Stomach (tissue), 4 donors: ENCODE results near the gene OR6T1.

Experiments
- POLR2A ChIP-seq, 4 donors: fragments of 450-650 bp; IDR thresholded peaks; one replicate each; pipeline ENCODE4 v1.6.1; 2016; ENCODE audit warnings: antibody characterized with exemption in 4 of 4, control low read depth in 2 of 4, mild to moderate bottlenecking in 1 of 4, moderate library complexity in 1 of 4
- TF ChIP-seq, protein P1 (sequence below), 7 experiments: fragments of 450-650 bp in 4 of 7; fragments of 200-600 bp in 3 of 7; sonication (generic) in 3 of 7; IDR thresholded peaks; one replicate each; pipeline ENCODE4 v1.5.1; 2016 to 2019; ENCODE audit warnings: antibody characterized with exemption in 7 of 7, control low read depth in 2 of 7, mild to moderate bottlenecking in 1 of 7

DNA sequence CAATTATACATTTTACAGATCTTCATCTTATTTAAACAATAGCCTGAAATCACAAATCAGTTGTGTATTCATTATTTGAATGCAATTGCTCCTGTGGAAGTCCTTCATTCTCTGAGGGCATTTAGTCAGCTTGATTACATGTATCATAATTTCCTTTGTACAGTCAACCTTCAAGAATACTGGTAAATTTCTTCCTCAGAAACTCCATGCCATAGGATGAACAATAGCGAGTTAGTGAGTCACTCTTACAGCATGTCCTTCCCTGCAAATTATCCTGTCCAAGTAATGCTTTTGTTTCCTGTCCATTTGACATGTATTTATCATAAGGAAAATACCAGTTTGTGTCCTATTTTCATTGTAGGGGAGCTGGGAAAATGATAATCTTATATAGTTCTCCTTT, 30.2 kb upstream of the OR6T1 start:
- TF ChIP-seq, protein P1, sequence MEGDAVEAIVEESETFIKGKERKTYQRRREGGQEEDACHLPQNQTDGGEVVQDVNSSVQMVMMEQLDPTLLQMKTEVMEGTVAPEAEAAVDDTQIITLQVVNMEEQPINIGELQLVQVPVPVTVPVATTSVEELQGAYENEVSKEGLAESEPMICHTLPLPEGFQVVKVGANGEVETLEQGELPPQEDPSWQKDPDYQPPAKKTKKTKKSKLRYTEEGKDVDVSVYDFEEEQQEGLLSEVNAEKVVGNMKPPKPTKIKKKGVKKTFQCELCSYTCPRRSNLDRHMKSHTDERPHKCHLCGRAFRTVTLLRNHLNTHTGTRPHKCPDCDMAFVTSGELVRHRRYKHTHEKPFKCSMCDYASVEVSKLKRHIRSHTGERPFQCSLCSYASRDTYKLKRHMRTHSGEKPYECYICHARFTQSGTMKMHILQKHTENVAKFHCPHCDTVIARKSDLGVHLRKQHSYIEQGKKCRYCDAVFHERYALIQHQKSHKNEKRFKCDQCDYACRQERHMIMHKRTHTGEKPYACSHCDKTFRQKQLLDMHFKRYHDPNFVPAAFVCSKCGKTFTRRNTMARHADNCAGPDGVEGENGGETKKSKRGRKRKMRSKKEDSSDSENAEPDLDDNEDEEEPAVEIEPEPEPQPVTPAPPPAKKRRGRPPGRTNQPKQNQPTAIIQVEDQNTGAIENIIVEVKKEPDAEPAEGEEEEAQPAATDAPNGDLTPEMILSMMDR (IDR thresholded peaks at IDR 0.05), result no peak
- TF ChIP-seq POLR2A (IDR thresholded peaks at IDR 0.05), result no peak
